NCI-H1105 (cell line): ENCODE data around the gene FOXD2.

ENCODE experiments used
- DNase-seq: peaks from one replicate; lab custom pipeline; 2025; lab: John Stamatoyannopoulos, UW

The FOXD2 gene

GRCh38 chr1:47465605-47466004, 27.8 kb downstream of the FOXD2 start:
- no peak for DNase-seq

GRCh38 chr1:47468709-47469389, 31.0 kb downstream of the FOXD2 start:
- no peak for DNase-seq

- no peak for DNase-seq
Measured at GRCh38 chr1:47469390-47469759, 31.5 kb downstream of the FOXD2 start.

- no peak for DNase-seq
Measured at GRCh38 chr1:47469910-47470309, 32.1 kb downstream of the FOXD2 start.

GRCh38 chr1:47471163-47471562, 33.3 kb downstream of the FOXD2 start:
- DNase-seq, result no peak

GRCh38 chr1:47474278-47475193, 36.7 kb downstream of the FOXD2 start:
- DNase-seq, result no peak

- DNase-seq, result no peak
Measured at GRCh38 chr1:47477595-47478080, 39.8 kb downstream of the FOXD2 start.

- no peak for DNase-seq
Measured at GRCh38 chr1:47478090-47478489, 40.2 kb downstream of the FOXD2 start.

GRCh38 chr1:47479664-47480063, 41.8 kb downstream of the FOXD2 start:
- no peak for DNase-seq

GRCh38 chr1:47481936-47482335, 44.1 kb downstream of the FOXD2 start:
- DNase-seq, result no peak

- no peak for DNase-seq
Measured at GRCh38 chr1:47482786-47483185, 44.9 kb downstream of the FOXD2 start.

GRCh38 chr1:47483651-47484050, 45.8 kb downstream of the FOXD2 start:
- DNase-seq, result no peak

- DNase-seq, result no peak
Measured at GRCh38 chr1:47485817-47486216, 48.0 kb downstream of the FOXD2 start.

- DNase-seq, result no peak
Measured at GRCh38 chr1:47487332-47487731, 49.5 kb downstream of the FOXD2 start.

GRCh38 chr1:47487850-47488450, 50.1 kb downstream of the FOXD2 start:
- DNase-seq, result no peak
